Stimulated activated CD4-positive, alpha-beta T cell treated with anti-CD3 and anti-CD28 coated beads, Interleukin-4, amount 100 ng/mL, for 4 hours (primary cell): ENCODE results near the gene LCA5.
"Not testable (repeated sequence)": the region's sequence is repeated elsewhere in the genome, so short reads cannot be mapped to it uniquely, and the experiment has no call there.

ENCODE experiments used
- DNase-seq, 2 experiments: peaks; one replicate each; pipeline ENCODE4 v3.0.0-alpha.2; 2020

The LCA5 gene

DNA sequence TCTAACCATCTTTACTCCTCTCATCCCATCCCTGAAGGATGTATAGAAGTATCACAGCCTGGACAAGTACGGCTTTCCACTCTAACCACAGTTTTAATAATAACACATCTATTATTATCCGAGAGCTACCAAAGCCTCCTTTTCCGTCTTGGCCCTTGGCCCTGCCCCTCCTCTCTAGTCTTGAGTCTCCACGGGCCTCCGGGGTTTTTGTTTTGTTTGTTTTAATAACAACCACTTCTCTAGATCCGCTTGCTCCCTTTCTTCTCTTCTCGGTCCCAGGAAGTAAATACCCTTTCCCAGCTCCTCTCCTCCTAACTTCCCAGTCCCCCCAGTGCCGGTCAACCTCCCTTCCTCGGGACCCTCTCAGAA is 661 bp downstream of the LCA5 start:
- DNase-seq, result no peak

- DNase-seq, result not testable (repeated sequence)
Measured at GRCh38 chr6:79529567-79529966, 7.7 kb downstream of the LCA5 start.

DNA sequence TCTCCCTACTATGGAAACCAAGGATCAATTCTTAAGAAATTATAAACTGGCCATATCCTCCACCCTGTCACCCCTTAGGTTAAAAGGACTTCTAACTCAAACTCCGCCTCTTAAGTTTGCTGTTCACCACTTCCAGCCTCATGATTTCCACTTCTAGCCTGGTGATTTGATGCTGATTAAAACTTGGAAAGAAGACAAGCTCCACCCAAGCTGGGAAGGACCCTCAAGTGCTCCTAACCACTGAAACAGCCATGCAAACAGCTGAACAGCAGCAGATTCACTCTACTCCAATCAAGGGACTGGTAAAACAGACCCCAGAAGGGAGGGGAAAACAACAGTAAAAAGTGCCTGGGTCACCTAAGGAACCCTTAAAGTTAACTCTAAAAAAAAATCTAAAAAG is 10.3 kb downstream of the LCA5 start:
- no peak for DNase-seq

DNA sequence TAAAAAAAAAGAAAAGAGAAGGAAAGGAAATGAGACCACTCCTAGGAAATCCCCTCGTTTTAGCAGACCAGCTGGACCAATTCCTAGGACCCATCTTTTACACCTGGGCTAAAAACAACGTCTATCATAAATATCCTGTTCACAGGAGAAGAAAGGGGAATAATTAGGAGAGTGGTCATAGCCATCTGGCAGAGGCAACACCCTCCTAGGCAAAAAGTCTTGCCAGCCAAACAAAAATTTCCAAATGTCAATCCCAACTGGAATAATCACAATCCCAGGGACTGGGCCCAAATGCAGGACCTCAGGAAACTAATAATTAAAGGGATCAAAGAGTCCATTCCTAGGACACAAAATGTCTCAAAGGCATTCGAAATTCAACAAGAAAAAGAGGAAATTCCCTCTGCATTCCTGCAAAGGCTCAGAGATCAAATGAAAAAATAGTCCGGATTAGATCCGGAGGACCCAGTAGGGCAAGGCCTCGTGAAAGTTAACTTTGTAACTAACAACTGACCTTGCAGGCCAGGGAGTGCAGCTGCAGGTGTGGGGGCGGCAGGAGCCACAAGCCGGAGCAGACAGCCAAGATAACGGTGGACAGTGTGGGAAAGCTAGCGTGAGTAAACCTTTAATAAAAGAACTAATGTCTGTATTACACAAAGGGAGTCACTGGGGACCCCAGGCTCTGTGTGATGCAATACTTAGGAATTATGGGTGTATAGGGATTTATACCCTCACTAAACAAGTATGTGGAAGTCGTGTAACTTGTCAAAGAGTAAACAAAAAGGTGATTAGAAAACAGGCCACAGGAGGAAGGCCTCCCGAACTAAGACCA is 11.7 kb downstream of the LCA5 start:
- no peak for DNase-seq

DNA sequence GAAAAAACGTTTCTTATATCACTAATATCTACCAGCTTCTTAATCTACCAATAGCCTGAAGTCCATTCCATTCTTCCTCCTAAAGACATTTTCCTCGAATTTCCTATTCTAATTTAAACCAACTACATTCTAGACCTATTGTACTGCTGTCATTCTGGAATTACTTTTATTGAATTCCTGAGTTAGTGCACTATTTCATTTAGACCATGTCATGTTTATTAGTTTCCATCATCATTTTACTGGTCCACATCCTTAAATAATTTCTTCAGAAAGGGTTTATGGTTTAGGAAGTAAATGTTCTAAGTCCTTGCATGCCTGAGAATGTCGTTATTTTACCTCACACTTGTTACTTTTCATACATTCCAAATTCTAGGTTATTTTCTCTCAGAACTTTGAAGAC is 13.2 kb downstream of the LCA5 start:
- DNase-seq, result no peak

- no peak for DNase-seq
Measured at GRCh38 chr6:79522609-79523008, 14.6 kb downstream of the LCA5 start.

DNA sequence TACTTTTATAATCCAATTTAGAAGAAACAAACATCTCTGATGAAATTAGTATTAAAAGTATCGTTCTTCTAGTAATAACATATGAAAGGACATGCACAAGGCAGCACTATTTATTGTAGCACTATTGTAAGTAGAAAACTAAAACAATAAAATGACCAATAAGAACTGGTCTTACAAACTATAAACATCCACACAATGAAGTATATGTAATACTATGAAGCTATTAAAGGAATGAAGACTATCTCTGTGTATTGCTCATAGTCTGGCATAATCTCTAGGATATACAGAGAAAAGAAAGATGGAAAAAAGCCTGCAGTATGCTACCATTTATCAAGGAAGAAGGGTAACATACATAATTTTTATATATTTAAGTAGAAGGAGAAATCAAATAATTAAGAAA is 16.7 kb downstream of the LCA5 start:
- no peak for DNase-seq

DNA sequence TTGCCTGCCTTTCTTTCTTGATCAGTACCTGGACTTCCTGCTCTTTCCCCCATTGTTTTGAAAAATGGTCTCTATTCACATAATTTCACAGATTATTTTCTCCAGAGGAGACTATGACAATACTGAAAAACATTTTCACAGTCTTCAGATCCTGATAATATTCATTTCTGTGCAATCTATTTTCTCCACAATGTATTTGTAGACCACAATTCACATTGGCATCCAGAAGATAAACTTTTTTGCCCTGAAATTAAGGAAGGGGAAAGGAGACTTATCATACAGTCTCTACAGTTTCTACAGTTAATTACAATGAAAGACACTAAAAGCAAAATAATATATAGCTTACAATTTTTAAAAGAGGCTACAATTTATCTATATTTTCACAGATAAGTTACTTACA is 18.4 kb downstream of the LCA5 start:
- DNase-seq, result no peak

GRCh38 chr6:79515436-79515835 is 21.8 kb downstream of the LCA5 start:
- no peak for DNase-seq

GRCh38 chr6:79513111-79513510 is 24.1 kb downstream of the LCA5 start:
- DNase-seq, result no peak

DNA sequence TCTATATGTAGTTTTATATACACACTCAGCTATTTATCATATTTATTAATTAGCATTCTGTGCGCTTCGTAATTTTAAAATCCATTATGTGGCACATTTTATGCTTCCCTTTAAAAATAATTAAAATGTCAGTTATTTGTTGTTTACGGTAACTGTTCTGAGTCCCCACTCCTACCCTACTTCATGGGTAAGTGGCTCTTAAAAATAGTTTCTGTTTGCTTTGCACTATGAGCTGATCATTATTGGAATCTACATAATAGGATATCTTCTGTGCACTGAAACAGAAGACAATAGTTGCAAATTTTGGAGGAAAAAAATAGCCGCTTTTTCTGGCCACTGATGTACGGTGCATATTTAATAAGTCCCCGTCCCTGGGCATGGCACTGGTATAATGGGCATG is 25.2 kb downstream of the LCA5 start:
- DNase-seq, result no peak

GRCh38 chr6:79510707-79511106 is 26.5 kb downstream of the LCA5 start:
- DNase-seq, result no peak

GRCh38 chr6:79506251-79506650 is 31.0 kb downstream of the LCA5 start:
- no peak for DNase-seq

DNA sequence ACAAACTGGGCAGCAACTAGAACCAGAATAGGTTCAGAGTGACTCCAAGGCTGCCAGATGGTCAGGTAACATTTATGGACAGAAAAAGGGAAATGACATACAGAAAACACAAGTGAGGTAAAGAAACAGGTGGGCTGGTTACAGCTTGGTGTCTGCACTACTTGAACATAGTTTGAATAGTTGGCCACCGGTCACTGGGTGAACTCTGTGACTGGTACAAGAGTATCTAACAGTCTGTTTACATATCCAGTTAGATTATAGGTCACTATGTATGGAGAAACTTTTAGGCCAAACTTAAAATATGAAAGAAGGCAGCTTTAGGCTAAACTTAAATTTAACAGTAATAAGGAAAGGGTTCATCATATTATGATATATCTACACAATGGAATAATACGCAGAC is 32.9 kb downstream of the LCA5 start:
- DNase-seq, result no peak

- no peak for DNase-seq
Measured at GRCh38 chr6:79498842-79499241, 38.4 kb downstream of the LCA5 start.

DNA sequence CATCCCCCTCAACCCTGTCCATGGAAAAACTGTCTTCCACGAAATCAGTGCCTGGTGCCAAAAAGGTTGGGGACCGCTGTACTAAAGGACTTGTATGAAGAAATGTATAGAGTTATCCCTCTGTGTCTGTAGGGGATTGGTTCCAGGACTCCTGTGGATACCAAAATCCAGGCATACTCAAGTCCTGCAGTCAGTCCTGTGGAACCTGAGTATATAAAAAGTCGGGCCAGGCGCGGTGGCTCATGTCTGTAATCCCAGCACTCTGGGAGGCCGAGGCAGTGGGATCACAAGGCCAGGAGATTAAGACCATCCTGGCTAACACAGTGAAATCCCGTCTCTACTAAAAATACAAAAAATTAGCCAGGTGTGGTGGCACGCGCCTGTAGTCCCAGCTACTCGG is 42.0 kb downstream of the LCA5 start:
- no peak for DNase-seq

DNA sequence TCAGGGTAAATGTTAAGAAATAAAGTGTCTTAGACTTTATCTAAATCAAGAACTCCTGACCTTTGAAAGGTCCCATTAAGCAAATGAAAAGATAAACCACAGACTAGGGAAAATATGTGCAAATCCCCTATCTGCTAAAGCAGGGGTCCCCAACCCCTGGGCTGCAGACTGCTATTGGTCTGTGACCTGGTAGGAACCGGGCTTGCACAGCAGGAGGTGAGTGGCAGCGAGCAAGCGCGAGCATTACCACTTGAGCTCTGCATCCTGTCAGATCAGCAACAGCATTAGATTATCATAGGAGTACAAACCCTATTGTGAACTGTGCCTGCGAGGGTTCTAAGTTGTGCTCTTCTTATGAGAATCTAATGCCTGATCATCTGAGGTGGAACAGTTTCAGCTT is 42.4 kb downstream of the LCA5 start:
- no peak for DNase-seq

- no peak for DNase-seq
Measured at GRCh38 chr6:79470728-79471127, 66.5 kb downstream of the LCA5 start.

DNA sequence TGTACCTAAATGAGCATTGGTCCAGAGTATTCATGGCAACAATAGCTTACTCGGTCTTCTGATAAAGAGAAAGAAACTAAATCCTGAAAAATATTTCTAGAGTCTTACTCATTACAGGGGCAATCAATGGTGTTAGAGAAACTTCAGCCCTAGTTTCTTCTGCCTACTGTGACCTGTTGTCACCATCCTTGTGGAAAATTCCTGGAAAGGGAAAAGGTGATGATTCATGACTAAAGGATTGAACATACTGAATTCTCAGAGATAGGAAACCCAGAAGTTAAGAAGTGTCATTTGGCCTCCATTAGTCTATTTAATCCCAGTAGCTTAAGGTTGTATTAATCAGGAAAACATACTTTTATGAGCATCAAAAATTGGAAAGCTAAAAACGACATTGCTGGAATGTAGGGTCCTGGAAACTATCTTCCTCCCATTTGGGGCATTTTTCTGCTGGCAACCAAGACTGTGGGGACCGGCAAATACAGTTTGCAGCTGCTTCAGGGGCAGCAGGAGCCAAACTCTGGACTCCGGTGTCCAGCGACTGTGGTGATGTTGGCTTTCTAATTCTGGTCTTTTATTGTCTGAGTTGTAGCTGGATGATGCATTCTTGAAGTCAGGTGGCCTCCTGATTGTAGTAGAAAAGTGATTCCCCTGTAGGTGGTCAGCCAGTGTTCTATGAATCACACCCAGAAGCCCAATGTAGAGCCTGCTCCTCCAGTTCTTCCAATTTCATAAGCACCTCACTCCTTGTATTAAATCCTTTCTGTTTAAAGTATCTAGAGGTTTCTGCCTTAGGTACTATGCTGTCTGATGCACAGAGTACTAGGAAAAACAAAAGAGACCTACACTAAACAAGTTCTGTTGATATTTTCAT is 67.6 kb downstream of the LCA5 start:
- no peak for DNase-seq

- DNase-seq, result no peak
Measured at GRCh38 chr6:79468587-79468986, 68.6 kb downstream of the LCA5 start.

GRCh38 chr6:79468116-79468515 is 69.1 kb downstream of the LCA5 start:
- DNase-seq, result no peak

GRCh38 chr6:79467716-79468115 is 69.5 kb downstream of the LCA5 start:
- no peak for DNase-seq

DNA sequence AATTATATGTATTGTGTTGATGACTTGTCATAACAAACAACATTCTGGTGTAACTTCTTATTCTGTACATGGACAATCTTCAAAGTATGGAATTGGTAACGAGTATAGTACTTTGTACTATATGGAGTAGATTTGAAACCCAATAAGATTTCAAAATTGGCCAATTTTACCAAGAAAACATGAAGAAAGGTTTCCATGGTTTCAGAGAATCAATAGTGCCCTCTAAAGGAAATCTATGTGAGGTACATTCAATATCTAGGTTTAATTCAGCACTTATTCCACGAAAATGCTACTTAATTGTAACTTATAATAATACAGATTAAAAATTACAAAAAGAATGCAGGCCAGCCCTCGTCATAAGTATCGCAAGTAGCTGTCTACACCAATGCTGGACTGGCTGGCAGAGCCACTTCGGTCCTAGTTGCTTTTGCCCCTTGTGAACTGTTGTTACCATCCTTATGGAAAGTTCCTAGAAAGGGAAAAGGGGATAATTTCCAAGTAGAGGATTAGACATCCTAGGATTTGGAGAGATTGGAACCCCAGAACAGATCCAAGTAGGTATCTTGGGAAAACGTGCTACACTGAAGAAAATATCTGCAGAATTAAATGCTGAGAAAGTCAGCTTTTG is 70.9 kb downstream of the LCA5 start:
- no peak for DNase-seq

- no peak for DNase-seq
Measured at GRCh38 chr6:79465381-79465780, 71.8 kb downstream of the LCA5 start.
